Measurements from ENCODE around the gene BPHL.
"Not testable (repeated sequence)": the region's sequence is repeated elsewhere in the genome, so short reads cannot be mapped to it uniquely, and the experiment has no call there.

BPHL gene

GRCh38 chr6:3186974-3187382 lies 68.5 kb downstream of the BPHL start:
- no peak for FAIRE-seq

GRCh38 chr6:3188262-3188661 lies 69.8 kb downstream of the BPHL start:
- no peak for FAIRE-seq

GRCh38 chr6:3189192-3189591 lies 70.7 kb downstream of the BPHL start:
- not testable (repeated sequence) for FAIRE-seq

GRCh38 chr6:3190056-3190455 lies 71.5 kb downstream of the BPHL start:
- no peak for FAIRE-seq

- no peak for FAIRE-seq
These were observed 72.3 kb downstream of the BPHL start for GRCh38 chr6:3190779-3191178.

GRCh38 chr6:3193102-3193849 lies 74.8 kb downstream of the BPHL start:
- FAIRE-seq, result no peak

GRCh38 chr6:3194535-3195419 lies 76.3 kb downstream of the BPHL start:
- no peak for FAIRE-seq

GRCh38 chr6:3195420-3195694 lies 76.8 kb downstream of the BPHL start:
- FAIRE-seq, result no peak

- FAIRE-seq, result no peak
These were observed 77.4 kb downstream of the BPHL start for GRCh38 chr6:3195695-3196497.

GRCh38 chr6:3196770-3197169 lies 78.3 kb downstream of the BPHL start:
- FAIRE-seq, result no peak

- not testable (repeated sequence) for FAIRE-seq
These were observed 79.2 kb downstream of the BPHL start for GRCh38 chr6:3197734-3198133.

GRCh38 chr6:3199382-3199781 lies 80.9 kb downstream of the BPHL start:
- no peak for FAIRE-seq

GRCh38 chr6:3200682-3201081 lies 82.2 kb downstream of the BPHL start:
- FAIRE-seq, result no peak

- FAIRE-seq, result no peak
These were observed 82.9 kb downstream of the BPHL start for GRCh38 chr6:3201388-3201787.
